ENCODE results near the gene ERICH6.

- no peak for TF ChIP-seq POLR2A (IDR thresholded peaks at IDR 0.05)
- TF ChIP-seq CTCF (IDR thresholded peaks at IDR 0.05): no peak
Measured at GRCh38 chr3:150729682-150730360, 26.1 kb upstream of the ERICH6 start.

All from breast epithelium (tissue), 3 donors.